GM12891 (cell line): ENCODE results near the gene DHRSX.

Source experiments
- POLR2A ChIP-seq: IDR thresholded peaks from 2 replicates; pipeline ENCODE4 v1.6.1; 2011; ENCODE audit warnings: low read depth, low read length, control low read depth
- POLR2AphosphoS5 ChIP-seq: IDR thresholded peaks from 2 replicates; pipeline ENCODE4 v1.6.1; 2011; ENCODE audit warnings: low read depth, low read length, control low read depth
- TAF1 ChIP-seq: IDR thresholded peaks from 2 replicates; pipeline ENCODE4 v1.6.1; 2011; ENCODE audit warnings: low read depth, low read length, control low read depth

GRCh38 chrX:2320089-2320488, 180.7 kb downstream of the DHRSX start:
- no peak for TF ChIP-seq TAF1
- TF ChIP-seq POLR2AphosphoS5, result no peak
- TF ChIP-seq POLR2A, result no peak
